Lung (tissue), 12 donors: ENCODE results near the gene COPRS. TPM values are rescaled to one million over a fixed set of nuclear protein-coding genes. Genes with fewer than 3 reads are reported as not detected.

Experiments
- ATAC-seq: fragments of 200-7000 bp; cut with Tn5 transposase; one replicate; pipeline ENCODE4 v1.9.1; 2020; ENCODE audit warnings: moderate number of reproducible peaks; ENCODE audit not compliant: insufficient read depth, low FRiP score
- DNase-seq, 3 donors: peaks; one replicate each; pipeline ENCODE4 v3.0.0-alpha.2; 2013 to 2017
- H3K27ac ChIP-seq, 2 donors: one replicate each; pipeline ENCODE4 v1.5.1; 2013; ENCODE audit warnings: mild to moderate bottlenecking in 2 of 2, moderate library complexity in 2 of 2, control low read depth in 1 of 2, inconsistent platforms in 1 of 2, low read depth in 1 of 2, low read length in 1 of 2
- H3K27me3 ChIP-seq, 3 donors: one replicate each; pipeline ENCODE4 v1.5.1; 2013; ENCODE audit warnings: low read length in 2 of 3; ENCODE audit not compliant: control insufficient read depth in 3 of 3, insufficient read depth in 3 of 3
- H3K36me3 ChIP-seq, 4 donors: one replicate each; pipeline ENCODE4 v1.5.1; 2013; ENCODE audit warnings: low read length in 4 of 4, mild to moderate bottlenecking in 1 of 4, moderate library complexity in 1 of 4; ENCODE audit not compliant: control insufficient read depth in 4 of 4, insufficient read depth in 4 of 4
- H3K4me1 ChIP-seq, 5 donors: one replicate each; pipeline ENCODE4 v1.5.1; 2013; ENCODE audit warnings: low read length in 5 of 5, mild to moderate bottlenecking in 2 of 5, moderate library complexity in 1 of 5; ENCODE audit not compliant: control insufficient read depth in 5 of 5, insufficient read depth in 5 of 5
- H3K4me3 ChIP-seq: one replicate; pipeline ENCODE4 v1.5.1; 2013; ENCODE audit warnings: mild to moderate bottlenecking, control low read depth, moderate library complexity
- H3K9ac ChIP-seq, 2 donors: one replicate each; pipeline ENCODE4 v1.5.1; 2013; ENCODE audit warnings: low read length in 2 of 2, control low read depth in 1 of 2; ENCODE audit not compliant: insufficient read depth in 1 of 2
- H3K9me3 ChIP-seq, 4 donors: one replicate each; pipeline ENCODE4 v1.5.1; 2013; ENCODE audit warnings: low read length in 3 of 4, mild to moderate bottlenecking in 1 of 4, moderate library complexity in 1 of 4; ENCODE audit not compliant: control insufficient read depth in 4 of 4, insufficient read depth in 3 of 4
- whole genome bisulfite sequencing, 2 donors: extraction: QIAGEN DNeasy Blood & Tissue Kit; methylation state at CpG; one replicate each; pipeline ENCODE4 v1.1.7; 2013; 5-methylcytosine and 5-hydroxymethylcytosine counted together
- polyA plus RNA-seq, 2 donors: library from polyadenylated mRNA; stranded (reverse); fragments of 200-250 nt; gene quantifications; one replicate each; pipeline ENCODE4 v1.2.1, GENCODE V29; 2013
- total RNA-seq, 2 donors: library from RNA; depleted of rRNA in 1 of 2; stranded (reverse); fragments of >200 nt in 1 of 2; gene quantifications; one replicate each; pipeline ENCODE4 v1.2.1, GENCODE V29; 2014 to 2021
- TF ChIP-seq, protein P1 (sequence below): IDR thresholded peaks from 2 replicates; pipeline ENCODE4 v1.5.1; 2012; ENCODE audit warnings: mild to moderate bottlenecking; ENCODE audit errors: control extremely low read depth, extremely low read depth
- donor health status: control.
- donor health status: control.
- donor health status: Bipolar disorder and iron deficiency.
- donor health status: healthy.
- donor health status: DM: yes; HTN: yes; CAD: no.

The COPRS gene
- total and polyA plus RNA-seq, 4 donors = 21.0 to 64.7 (median 38.4) TPM

- Histone ChIP-seq H3K27me3 (no peaks in the 10 kb centered on the region), H3K27ac (no peak overlapping the region), H3K4me3 (no peak overlapping the region), H3K9me3 (no peaks in the 10 kb centered on the region), H3K9ac (no peak overlapping the region), H3K36me3 (peaks cover 32 to 50% (median 40%) of the 10 kb centered on the region in 4 donors), H3K4me1 (no peaks in the 10 kb centered on the region)
- TF ChIP-seq, protein P1, sequence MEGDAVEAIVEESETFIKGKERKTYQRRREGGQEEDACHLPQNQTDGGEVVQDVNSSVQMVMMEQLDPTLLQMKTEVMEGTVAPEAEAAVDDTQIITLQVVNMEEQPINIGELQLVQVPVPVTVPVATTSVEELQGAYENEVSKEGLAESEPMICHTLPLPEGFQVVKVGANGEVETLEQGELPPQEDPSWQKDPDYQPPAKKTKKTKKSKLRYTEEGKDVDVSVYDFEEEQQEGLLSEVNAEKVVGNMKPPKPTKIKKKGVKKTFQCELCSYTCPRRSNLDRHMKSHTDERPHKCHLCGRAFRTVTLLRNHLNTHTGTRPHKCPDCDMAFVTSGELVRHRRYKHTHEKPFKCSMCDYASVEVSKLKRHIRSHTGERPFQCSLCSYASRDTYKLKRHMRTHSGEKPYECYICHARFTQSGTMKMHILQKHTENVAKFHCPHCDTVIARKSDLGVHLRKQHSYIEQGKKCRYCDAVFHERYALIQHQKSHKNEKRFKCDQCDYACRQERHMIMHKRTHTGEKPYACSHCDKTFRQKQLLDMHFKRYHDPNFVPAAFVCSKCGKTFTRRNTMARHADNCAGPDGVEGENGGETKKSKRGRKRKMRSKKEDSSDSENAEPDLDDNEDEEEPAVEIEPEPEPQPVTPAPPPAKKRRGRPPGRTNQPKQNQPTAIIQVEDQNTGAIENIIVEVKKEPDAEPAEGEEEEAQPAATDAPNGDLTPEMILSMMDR = no peak
- 90 to 94% methylated on average over 5 of the region's 5 CpGs for WGBS, 2 donors
- ATAC-seq (no peak), DNase-seq (no peak)
Observed at GRCh38 chr17:31869797-31870568, 10.9 kb upstream of the COPRS start.

- H3K4me1 ChIP-seq = no peaks in the 10 kb centered on the region
- no peak overlapping the region for H3K9ac ChIP-seq
- no peaks in the 10 kb centered on the region for H3K9me3 ChIP-seq
- ATAC-seq = no peak
- TF ChIP-seq, protein P1 = no peak
- no peaks in the 10 kb centered on the region for H3K27me3 ChIP-seq
- peaks cover 36 to 55% (median 44%) of the 10 kb centered on the region in 4 donors for H3K36me3 ChIP-seq
- H3K4me3 ChIP-seq = no peak overlapping the region
- 99 to 100% methylated on average over 2 of the region's 2 CpGs for WGBS, 2 donors
- no peak for DNase-seq
- H3K27ac ChIP-seq = no peak overlapping the region
Observed at GRCh38 chr17:31869031-31869430, 10.0 kb upstream of the COPRS start.

GRCh38 chr17:31859487-31860008 is 504 bp upstream of the COPRS start:
- Histone ChIP-seq H3K36me3 (peaks cover 9 to 18% (median 11%) of the 10 kb centered on the region in 4 donors), H3K9ac (no peak overlapping the region), H3K27ac (peak overlapping the region in 1 of 2 donors; percentile 28), H3K4me3 (peak overlapping the region; percentile 30), H3K9me3 (no peaks in the 10 kb centered on the region), H3K4me1 (peaks cover 0 to 16% (median 8%) of the 10 kb centered on the region in 5 donors), H3K27me3 (no peaks in the 10 kb centered on the region)
- no peak for ATAC-seq
- WGBS, 2 donors = 17 to 23% methylated on average over 16 of the region's 16 CpGs
- TF ChIP-seq, protein P1 = no peak
- DNase-seq = no peak
